K562 (cell line): ENCODE measurements around the gene PTPRU. TPM values are rescaled to one million over a fixed set of nuclear protein-coding genes. Genes with fewer than 3 reads are reported as not detected.

Experiments
- FOXJ3 ChIP-seq: sonication (generic); formaldehyde crosslinking; IDR thresholded peaks from 2 replicates; pipeline ENCODE4 v1.4.0; 2020; ENCODE audit warnings: mild to moderate bottlenecking, missing genetic modification reagents
- FOXK1 ChIP-seq: sonication (generic); formaldehyde crosslinking; IDR thresholded peaks from 2 replicates; pipeline ENCODE4 v1.8.0; 2022; ENCODE audit warnings: missing genetic modification reagents, mild to moderate bottlenecking, borderline replicate concordance
- FOXP4 ChIP-seq: sonication (generic); formaldehyde crosslinking; IDR thresholded peaks from 2 replicates; pipeline ENCODE4 v1.8.0; 2022; ENCODE audit warnings: mild to moderate bottlenecking, missing genetic modification reagents, borderline replicate concordance
- MLX ChIP-seq, 2 experiments: fragments of 450-650 bp in 1 of 2; sonication (generic) in 1 of 2; formaldehyde crosslinking; conservative IDR thresholded peaks; 2 replicates each; pipeline versions ENCODE4 v1.4.0 to v1.8.1; 2020 to 2022; ENCODE audit warnings: mild to moderate bottlenecking in 1 of 2, missing genetic modification reagents in 1 of 2
- MTA1 ChIP-seq: fragments of 450-650 bp; IDR thresholded peaks from 2 replicates; pipeline ENCODE4 v1.6.1; 2017; ENCODE audit warnings: borderline replicate concordance
- RAD21 ChIP-seq, 2 experiments: fragments of 250-450 bp in 1 of 2; fragments of 450-650 bp in 1 of 2; sonication (Bioruptor Pico) in 1 of 2; formaldehyde crosslinking in 1 of 2; IDR thresholded peaks in 1 of 2; conservative IDR thresholded peaks in 1 of 2; 2 replicates each; pipeline versions ENCODE4 v1.4.0 to v1.8.0; 2020 to 2022; ENCODE audit warnings: mild to moderate bottlenecking in 2 of 2, moderate library complexity in 1 of 2
- RBFOX2 ChIP-seq: fragments of 200-400 bp; formaldehyde crosslinking; IDR thresholded peaks from 2 replicates; pipeline ENCODE4 v1.6.1; 2017; ENCODE audit warnings: low read depth, mild to moderate bottlenecking, low read length, moderate library complexity
- SAFB ChIP-seq: fragments of 200-400 bp; formaldehyde crosslinking; IDR thresholded peaks from 2 replicates; pipeline ENCODE4 v1.6.1; 2017; ENCODE audit warnings: low read depth, low read length, borderline replicate concordance
- UBTF ChIP-seq, 2 experiments: IDR thresholded peaks; 2 replicates each; pipeline ENCODE4 v1.6.1; 2012; ENCODE audit warnings: improper control_type of control experiment in 2 of 2, low read depth in 2 of 2, low read length in 2 of 2, borderline replicate concordance in 1 of 2
- YY1 ChIP-seq, 3 experiments: IDR thresholded peaks; 2 replicates each; pipeline ENCODE4 v1.6.1; 2011; ENCODE audit warnings: low read length in 2 of 3, mild to moderate bottlenecking in 2 of 3, moderate library complexity in 2 of 3, borderline replicate concordance in 1 of 3, control low read depth in 1 of 3, low read depth in 1 of 3; ENCODE audit not compliant: insufficient read depth in 3 of 3, insufficient replicate concordance in 2 of 3, control insufficient read depth in 1 of 3, insufficient read length in 1 of 3; ENCODE audit errors: extremely low read depth in 1 of 3
- ZBTB17 ChIP-seq: fragments of 450-650 bp; formaldehyde crosslinking; IDR thresholded peaks from 2 replicates; pipeline ENCODE4 v1.4.0; 2020; ENCODE audit warnings: mild to moderate bottlenecking
- ZNF592 ChIP-seq: fragments of 450-650 bp; IDR thresholded peaks from 2 replicates; pipeline ENCODE4 v1.6.1; 2017; ENCODE audit warnings: antibody characterized with exemption, mild to moderate bottlenecking
- polyA plus RNA-seq, 8 experiments: library from polyadenylated mRNA; depleted of rRNA in 4 of 8; stranded (reverse) in 5 of 8; unstranded in 3 of 8; fragments of >200 nt; fragmentation: Nextera tagmentation in 2 of 8; fragmentation: Illumina TruSeq in 1 of 8; extraction: Ambion mirVana in 2 of 8; extraction: Trizol in 1 of 8; gene quantifications; 2 replicates each; pipeline versions ENCODE4 v1.2.1 to v1.2.3, GENCODE V29; 2011 to 2014; ENCODE audit warnings: inconsistent platforms in 1 of 8, missing spikeins in 1 of 8
- total RNA-seq, 7 experiments: library from RNA; depleted of rRNA in 6 of 7; stranded (reverse); fragments of >200 nt in 6 of 7; fragmentation: Illumina TruSeq in 2 of 7; extraction: Trizol in 2 of 7; gene quantifications; 2 replicates each; pipeline versions ENCODE4 v1.2.1 to v1.2.3, GENCODE V29; 2011 to 2021; ENCODE audit warnings: low replicate concordance in 1 of 7

Gene PTPRU
- total and polyA plus RNA-seq, 9 of the 15 experiments (the other 6 are each of a cell fraction or from before 2014, with no cell fraction given): 0.01 to 2.9 (median 1.0) TPM

- TF ChIP-seq ZNF592: peak; percentile 66; the same call in 1 of the 2 replicates
- no peak for TF ChIP-seq MLX (CRISPR knock-in tag; conservative IDR thresholded peaks at IDR 0.05)
- peak; percentile 95 for TF ChIP-seq RBFOX2
- TF ChIP-seq YY1 (IDR thresholded peaks at IDR 0.05; ENCODE audit: borderline replicate concordance in 1 of 3, control insufficient read depth in 1 of 3, extremely low read depth in 1 of 3, insufficient read depth in 3 of 3, insufficient read length in 1 of 3, insufficient replicate concordance in 2 of 3, low read depth in 1 of 3, low read length in 2 of 3): peak in 2 of 3 experiments; percentile 77 to 78
- no peak for TF ChIP-seq FOXJ3 (CRISPR knock-in tag)
- TF ChIP-seq UBTF (IDR thresholded peaks at IDR 0.05; ENCODE audit: borderline replicate concordance in 1 of 2, low read depth in 2 of 2, low read length in 2 of 2): 0 out of 4 replicates have a peak, but pooled peaks of 1 of the 2 experiments have one; percentile 61
- TF ChIP-seq SAFB: no peak
- TF ChIP-seq FOXK1: peak; percentile 89
- TF ChIP-seq ZBTB17 (CRISPR knock-in tag): no peak
- peak; percentile 99 for TF ChIP-seq MTA1
- peak in 1 of 2 experiments; percentile 3; a peak in 1 of 4 replicates for TF ChIP-seq RAD21 (CRISPR knock-in tag; conservative IDR thresholded peaks at IDR 0.05 in 1 of 2, IDR thresholded peaks at IDR 0.05 in 1 of 2)
- 0 out of 2 replicates have a peak, but pooled peaks have one; percentile 19 for TF ChIP-seq FOXP4 (CRISPR knock-in tag)
These were observed 5.6 kb upstream of the PTPRU start, which contains the start of gene MECR (continued) for GRCh38 chr1:29230553-29231378.
